ENCODE measurements around the gene SLC22A6.

SLC22A6 gene

GRCh38 chr11:62984451-62984991 is at the start of gene SLC22A6:
Gene SLC22A6, minus strand, starts transcription at chr11:62984967. Its CDS starts 277 bp downstream, at chr11:62984690.
- ChIA-PET CTCF (interaction anchor here (2.4 kb wide), 1 partner anchor 10 kb away, joined by 9 read pairs; no protein-coding TSS in a partner anchor), POLR2A (no interaction called here)
- no peak for TF ChIP-seq ZNF341 (tag by site-specific recombination; IDR thresholded peaks at IDR 0.05; ENCODE audit: low read depth)
- no peak for TF ChIP-seq ZFHX2 (tag by site-specific recombination; conservative IDR thresholded peaks at IDR 0.05)
- no peak for TF ChIP-seq RBAK (tag by site-specific recombination; IDR thresholded peaks at IDR 0.05)
- no peak for TF ChIP-seq AEBP2 (tag by site-specific recombination; IDR thresholded peaks at IDR 0.05; ENCODE audit: borderline replicate concordance)
- no peak for TF ChIP-seq ZNF785 (tag by site-specific recombination; IDR thresholded peaks at IDR 0.05)
- TF ChIP-seq ELK4 (IDR thresholded peaks at IDR 0.05; ENCODE audit: borderline replicate concordance, low read depth, low read length): no peak
- no peak for TF ChIP-seq ZNF354C (tag by site-specific recombination; IDR thresholded peaks at IDR 0.05; ENCODE audit: borderline replicate concordance, low read depth)
- no peak for TF ChIP-seq YY2 (tag by site-specific recombination; IDR thresholded peaks at IDR 0.05)
- TF ChIP-seq ZNF664 (tag by site-specific recombination; IDR thresholded peaks at IDR 0.05): no peak
- TF ChIP-seq ZXDB (tag by site-specific recombination; IDR thresholded peaks at IDR 0.05): no peak
- TF ChIP-seq ZNF76 (tag by site-specific recombination; IDR thresholded peaks at IDR 0.05; ENCODE audit: borderline replicate concordance, low read depth): no peak
- no peak for TF ChIP-seq ZNF2 (tag by site-specific recombination; IDR thresholded peaks at IDR 0.05)
- TF ChIP-seq ZNF138 (tag by site-specific recombination; IDR thresholded peaks at IDR 0.05; ENCODE audit: borderline replicate concordance): no peak
- no peak for TF ChIP-seq ZSCAN23 (tag by site-specific recombination; IDR thresholded peaks at IDR 0.05)
- no peak for TF ChIP-seq KLF7 (tag by site-specific recombination; IDR thresholded peaks at IDR 0.05; ENCODE audit: borderline replicate concordance)
- no peak for TF ChIP-seq ZNF830 (tag by site-specific recombination; IDR thresholded peaks at IDR 0.05; ENCODE audit: low read depth)
- no peak for TF ChIP-seq ZIC2 (tag by site-specific recombination; IDR thresholded peaks at IDR 0.05)
- no peak for TF ChIP-seq ZNF558 (tag by site-specific recombination; IDR thresholded peaks at IDR 0.05)

GRCh38 chr11:63032457-63032856 is 47.7 kb upstream of the SLC22A6 start:
- Histone ChIP-seq H3K9me3 (ENCODE audit: control insufficient read depth, insufficient read depth, low read depth, low read length) (no peaks in the 10 kb centered on the region), H3K36me3 (ENCODE audit: control insufficient read depth in 2 of 2, insufficient read depth in 1 of 2, low read length in 2 of 2) (no peaks in the 10 kb centered on the region), H3K4me3 (ENCODE audit: low read depth, low read length) (no peak overlapping the region), H3K4me1 (ENCODE audit: control insufficient read depth, insufficient read depth, low read length) (no peaks in the 10 kb centered on the region), H3K27ac (ENCODE audit: extremely low read depth, low read depth, low read length) (no peak overlapping the region)
- ChIA-PET POLR2A (no interaction called here), CTCF (interaction anchor here (0.7 to 5.0 kb wide), 5 partner anchors 9 to 128 kb away, joined by 3 to 41 read pairs (median 7); no protein-coding TSS in a partner anchor)
- TF ChIP-seq ZBTB26 (tag by site-specific recombination; optimal IDR thresholded peaks at IDR 0.05) (no peak), HOXC10 (CRISPR knock-in tag; IDR thresholded peaks at IDR 0.05) (no peak), KLF7 (tag by site-specific recombination; IDR thresholded peaks at IDR 0.05; ENCODE audit: borderline replicate concordance) (no peak), ZNF114 (tag by site-specific recombination; IDR thresholded peaks at IDR 0.05) (no peak), EGR2 (tag by site-specific recombination; IDR thresholded peaks at IDR 0.05; ENCODE audit: low read depth) (no peak), REST (tag by site-specific recombination; IDR thresholded peaks at IDR 0.05) (no peak), ZNF664 (tag by site-specific recombination; IDR thresholded peaks at IDR 0.05) (no peak), ZNF449 (tag by site-specific recombination; IDR thresholded peaks at IDR 0.05) (no peak), ZBTB21 (tag by site-specific recombination; IDR thresholded peaks at IDR 0.05) (no peak)

More at GRCh38 chr11:62984451-62984991, at the start of gene SLC22A6:
- H3K27ac ChIP-seq (ENCODE audit: extremely low read depth, low read depth, low read length): no peak within 1 kb of the TSS
- no peak within 1 kb of the TSS for H3K4me3 ChIP-seq (ENCODE audit: low read depth, low read length)
- H3K36me3 ChIP-seq (ENCODE audit: control insufficient read depth in 2 of 2, insufficient read depth in 1 of 2, low read length in 2 of 2): no peaks in the 10 kb centered on the region
- no peaks in the 10 kb centered on the region for H3K4me1 ChIP-seq (ENCODE audit: control insufficient read depth, insufficient read depth, low read length)
- no peaks in the 10 kb centered on the region for H3K9me3 ChIP-seq (ENCODE audit: control insufficient read depth, insufficient read depth, low read depth, low read length)
